ENCODE results near the gene PRRT1.
A peak's percentile ranks its signal among the peaks of the same experiment; 100 is the strongest.

The PRRT1 gene

GRCh38 chr6:32149932-32150870 is 1.5 kb downstream of the PRRT1 start:
- CTCF ChIA-PET: no interaction called here
- no peak for TF ChIP-seq ARNT (IDR thresholded peaks at IDR 0.05)
- TF ChIP-seq L3MBTL2 (conservative IDR thresholded peaks at IDR 0.05): no peak
- TF ChIP-seq FOXK2 (IDR thresholded peaks at IDR 0.05): no peak
- TF ChIP-seq NFRKB (IDR thresholded peaks at IDR 0.05): no peak
- no peak for TF ChIP-seq SP1 (IDR thresholded peaks at IDR 0.05)
- no peak for TF ChIP-seq ELF4 (IDR thresholded peaks at IDR 0.05)
- TF ChIP-seq HDGF (IDR thresholded peaks at IDR 0.05; ENCODE audit: borderline replicate concordance): no peak
- TF ChIP-seq ZNF384 (IDR thresholded peaks at IDR 0.05): no peak
- no peak for TF ChIP-seq PKNOX1 (IDR thresholded peaks at IDR 0.05)
- POLR2A ChIA-PET: interaction anchor here (1.0 kb wide), 1 partner anchor 19 kb away, joined by 3 read pairs; no protein-coding TSS in a partner anchor
- DNase-seq (ENCODE audit: extremely low spot score): no peak

DNA sequence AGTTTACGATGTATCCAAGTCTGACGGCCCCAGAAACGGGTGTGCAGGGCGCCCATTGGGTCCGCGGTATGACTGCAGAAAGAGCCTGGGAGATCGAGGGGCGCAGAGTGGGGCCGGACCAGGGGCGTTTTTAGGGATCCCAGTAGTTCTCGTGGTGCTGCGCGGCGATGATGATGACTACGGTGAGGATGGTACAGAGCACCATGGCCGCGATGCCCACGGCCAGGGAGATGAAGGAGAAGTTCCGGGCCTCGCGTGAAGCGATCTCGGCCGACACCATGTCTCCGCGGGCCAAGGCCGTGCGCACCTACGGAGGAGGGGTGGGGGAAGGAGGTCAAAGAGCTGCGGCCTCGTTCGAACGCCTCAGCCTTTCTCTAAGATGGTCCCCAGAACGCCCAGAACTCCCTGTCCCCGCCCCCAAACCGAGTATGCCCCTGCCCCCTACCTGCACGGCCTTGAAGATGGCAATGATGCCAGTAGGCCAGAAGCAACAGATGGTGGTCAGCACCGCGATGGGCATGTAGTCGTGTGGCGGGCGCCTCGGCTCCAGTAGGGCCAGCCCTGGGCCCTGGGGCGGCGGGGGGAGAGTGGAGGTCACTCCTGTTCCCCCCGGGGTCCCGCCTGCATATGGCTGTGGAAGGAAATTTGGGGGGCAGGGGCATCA is 2.5 kb downstream of the PRRT1 start:
- DNase-seq (ENCODE audit: extremely low spot score): no peak
- POLR2A ChIA-PET: no interaction called here

GRCh38 chr6:32148289-32149091 is 3.2 kb downstream of the PRRT1 start:
- CTCF ChIA-PET: no interaction called here
- POLR2A ChIA-PET: interaction anchor here (1.2 kb wide), 1 partner anchor 18 kb away, joined by 5 read pairs; the partner anchor contains the start of gene FKBPL
- no peak for TF ChIP-seq ELF4 (IDR thresholded peaks at IDR 0.05)
- no peak for TF ChIP-seq NFRKB (IDR thresholded peaks at IDR 0.05)
- TF ChIP-seq BHLHE40 (IDR thresholded peaks at IDR 0.05; ENCODE audit: borderline replicate concordance): no peak
- TF ChIP-seq CTBP1 (IDR thresholded peaks at IDR 0.05; ENCODE audit: borderline replicate concordance): no peak
- no peak for TF ChIP-seq HDGF (IDR thresholded peaks at IDR 0.05; ENCODE audit: borderline replicate concordance)
- no peak for TF ChIP-seq FOXM1 (IDR thresholded peaks at IDR 0.05; ENCODE audit: borderline replicate concordance)
- no peak for TF ChIP-seq PKNOX1 (IDR thresholded peaks at IDR 0.05)
- TF ChIP-seq L3MBTL2 (conservative IDR thresholded peaks at IDR 0.05): no peak
- no peak for TF ChIP-seq FOXA1 (IDR thresholded peaks at IDR 0.05)
- TF ChIP-seq ZNF384 (IDR thresholded peaks at IDR 0.05): no peak
- no peak for TF ChIP-seq SP1 (IDR thresholded peaks at IDR 0.05)
- no peak for TF ChIP-seq FOXK2 (IDR thresholded peaks at IDR 0.05)
- TF ChIP-seq SUZ12 (IDR thresholded peaks at IDR 0.05): no peak
- no peak for TF ChIP-seq TARDBP (IDR thresholded peaks at IDR 0.05)
- no peak for TF ChIP-seq ARNT (IDR thresholded peaks at IDR 0.05)
- TF ChIP-seq LEF1 (IDR thresholded peaks at IDR 0.05; ENCODE audit: borderline replicate concordance): no peak

More for the DNA sequence above, 2.5 kb downstream of the PRRT1 start:
- CTCF ChIA-PET: no interaction called here
- TF ChIP-seq SUZ12 (IDR thresholded peaks at IDR 0.05) (no peak), ZNF384 (IDR thresholded peaks at IDR 0.05) (no peak), HDGF (IDR thresholded peaks at IDR 0.05; ENCODE audit: borderline replicate concordance) (no peak), L3MBTL2 (conservative IDR thresholded peaks at IDR 0.05) (no peak), CTBP1 (IDR thresholded peaks at IDR 0.05; ENCODE audit: borderline replicate concordance) (no peak), LEF1 (IDR thresholded peaks at IDR 0.05; ENCODE audit: borderline replicate concordance) (no peak), ARNT (IDR thresholded peaks at IDR 0.05) (no peak), PKNOX1 (IDR thresholded peaks at IDR 0.05) (no peak), FOXK2 (IDR thresholded peaks at IDR 0.05) (no peak), FOXM1 (IDR thresholded peaks at IDR 0.05; ENCODE audit: borderline replicate concordance) (no peak), TARDBP (IDR thresholded peaks at IDR 0.05) (no peak), ELF4 (IDR thresholded peaks at IDR 0.05) (no peak), FOXA1 (IDR thresholded peaks at IDR 0.05) (no peak), BHLHE40 (IDR thresholded peaks at IDR 0.05; ENCODE audit: borderline replicate concordance) (no peak), SP1 (IDR thresholded peaks at IDR 0.05) (no peak), NFRKB (IDR thresholded peaks at IDR 0.05) (no peak)

DNA sequence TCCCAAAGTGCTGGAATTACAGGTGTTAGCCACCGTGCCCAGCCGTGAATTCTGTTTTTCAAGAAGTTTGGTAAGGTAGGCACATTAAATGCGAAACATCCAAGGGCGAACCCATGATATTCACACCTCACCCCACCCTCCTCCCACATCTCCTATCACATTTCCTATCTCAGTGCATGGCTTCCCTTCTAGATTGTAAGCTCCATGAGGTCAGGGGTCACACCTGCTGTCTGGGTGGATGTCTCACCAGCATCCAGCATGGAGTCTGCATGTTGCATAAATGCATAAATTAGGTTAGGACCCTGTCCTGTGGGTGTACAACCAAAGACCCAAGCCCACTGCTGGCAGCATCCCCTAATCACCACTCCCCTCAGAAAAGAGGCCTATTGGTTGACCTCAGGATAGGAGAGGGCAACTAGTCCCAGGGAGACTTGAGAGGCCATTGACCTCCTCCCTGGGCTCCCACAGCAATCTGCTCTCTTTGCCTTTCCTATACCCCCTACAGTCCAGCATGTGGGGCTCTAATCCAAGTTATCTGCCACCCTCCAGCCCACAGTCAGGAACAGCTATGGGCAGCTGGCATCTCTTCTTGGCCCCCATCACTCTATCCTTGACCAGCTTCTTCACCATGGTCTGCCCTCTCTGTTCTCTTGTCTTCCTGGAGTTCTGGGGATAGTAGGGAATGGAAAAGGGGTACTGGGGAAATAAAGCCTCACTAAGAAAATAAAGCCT is 4.2 kb downstream of the PRRT1 start:
- TF ChIP-seq LEF1 (IDR thresholded peaks at IDR 0.05; ENCODE audit: borderline replicate concordance): no peak
- no peak for TF ChIP-seq PKNOX1 (IDR thresholded peaks at IDR 0.05)
- TF ChIP-seq SUZ12 (IDR thresholded peaks at IDR 0.05): no peak
- no peak for TF ChIP-seq NFRKB (IDR thresholded peaks at IDR 0.05)
- no peak for TF ChIP-seq ELF4 (IDR thresholded peaks at IDR 0.05)
- no peak for TF ChIP-seq CTBP1 (IDR thresholded peaks at IDR 0.05; ENCODE audit: borderline replicate concordance)
- TF ChIP-seq L3MBTL2 (conservative IDR thresholded peaks at IDR 0.05): no peak
- no peak for TF ChIP-seq HDGF (IDR thresholded peaks at IDR 0.05; ENCODE audit: borderline replicate concordance)
- no peak for TF ChIP-seq FOXA1 (IDR thresholded peaks at IDR 0.05)
- no peak for TF ChIP-seq TARDBP (IDR thresholded peaks at IDR 0.05)
- no peak for TF ChIP-seq ARNT (IDR thresholded peaks at IDR 0.05)
- TF ChIP-seq BHLHE40 (IDR thresholded peaks at IDR 0.05; ENCODE audit: borderline replicate concordance): no peak
- TF ChIP-seq FOXK2 (IDR thresholded peaks at IDR 0.05): no peak
- TF ChIP-seq ZNF384 (IDR thresholded peaks at IDR 0.05): no peak
- no peak for TF ChIP-seq SP1 (IDR thresholded peaks at IDR 0.05)
- no peak for TF ChIP-seq FOXM1 (IDR thresholded peaks at IDR 0.05; ENCODE audit: borderline replicate concordance)
- DNase-seq (ENCODE audit: extremely low spot score): no peak
- ChIA-PET POLR2A (interaction anchor here (1.2 kb wide), 1 partner anchor 17 kb away, joined by 5 read pairs; the partner anchor contains the start of gene FKBPL), CTCF (no interaction called here)

More at GRCh38 chr6:32148289-32149091, 3.2 kb downstream of the PRRT1 start:
- DNase-seq (ENCODE audit: extremely low spot score): peak; percentile 48

Data from HEK293T (cell line).